GM12892 (cell line): Measurements from ENCODE around the gene STOX1.
"Not testable (repeated sequence)": the region's sequence is repeated elsewhere in the genome, so short reads cannot be mapped to it uniquely, and the experiment has no call there.

Experiments
- DNase-seq: peaks from one replicate; pipeline ENCODE4 v3.0.0; 2011; ENCODE audit not compliant: insufficient read length
- FAIRE-seq: peaks from 2 replicates; lab custom pipeline; 2011; peaks lifted over from hg19 to GRCh38; lab: Jason Lieb, UNC
- POLR2A ChIP-seq: IDR thresholded peaks from 2 replicates; pipeline ENCODE4 v1.6.1; 2011; ENCODE audit warnings: low read depth, low read length, control low read depth
- POLR2AphosphoS5 ChIP-seq: IDR thresholded peaks from 2 replicates; pipeline ENCODE4 v1.6.1; 2011; ENCODE audit warnings: low read depth, low read length, control low read depth
- TAF1 ChIP-seq: IDR thresholded peaks from 2 replicates; pipeline ENCODE4 v1.6.1; 2011; ENCODE audit warnings: low read depth, mild to moderate bottlenecking, control low read depth, low read length, borderline replicate concordance

Gene STOX1

GRCh38 chr10:68901105-68901927 lies 74.0 kb downstream of the STOX1 start, which contains the start of gene DDX50:
DDX50 (plus strand) TSS chr10:68901315; CDS start chr10:68901385, 70 bp downstream.
- FAIRE-seq (peak; percentile 98), DNase-seq (peak; percentile 63)
- TF ChIP-seq TAF1 (peak; percentile 4; the same call in 1 of the 2 replicates), POLR2AphosphoS5 (peak; percentile 88), POLR2A (peak; percentile 92)

GRCh38 chr10:68902382-68902781 lies 75.1 kb downstream of the STOX1 start:
- DNase-seq: no peak
- TF ChIP-seq TAF1 (no peak), POLR2AphosphoS5 (no peak), POLR2A (no peak)
- no peak for FAIRE-seq

DNA sequence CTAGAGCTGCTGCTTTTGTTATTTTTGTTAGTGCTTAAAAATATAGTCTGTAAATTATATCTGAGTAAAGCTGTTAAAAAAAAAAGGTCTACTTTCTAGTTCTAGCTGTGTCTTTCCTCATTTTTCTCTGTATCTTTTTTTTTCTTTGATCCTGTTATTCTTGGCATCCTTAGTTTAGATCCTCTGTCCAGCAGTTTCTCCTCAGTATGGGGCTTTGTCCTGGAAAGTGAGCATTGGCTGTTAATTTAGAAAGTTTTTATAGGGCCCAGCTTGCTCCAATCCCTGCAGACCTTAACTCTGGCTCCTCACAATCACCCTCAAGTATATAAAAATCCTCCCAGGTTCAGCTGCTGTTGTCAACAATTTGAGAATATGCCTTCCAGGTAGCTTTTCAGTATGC lies 97.3 kb downstream of the STOX1 start:
- DNase-seq: no peak
- FAIRE-seq: no peak
- TF ChIP-seq POLR2A (no peak), POLR2AphosphoS5 (no peak)

GRCh38 chr10:68925489-68925888 lies 98.2 kb downstream of the STOX1 start:
- no peak for FAIRE-seq
- TF ChIP-seq POLR2A (no peak), TAF1 (no peak), POLR2AphosphoS5 (no peak)
- DNase-seq: no peak

DNA sequence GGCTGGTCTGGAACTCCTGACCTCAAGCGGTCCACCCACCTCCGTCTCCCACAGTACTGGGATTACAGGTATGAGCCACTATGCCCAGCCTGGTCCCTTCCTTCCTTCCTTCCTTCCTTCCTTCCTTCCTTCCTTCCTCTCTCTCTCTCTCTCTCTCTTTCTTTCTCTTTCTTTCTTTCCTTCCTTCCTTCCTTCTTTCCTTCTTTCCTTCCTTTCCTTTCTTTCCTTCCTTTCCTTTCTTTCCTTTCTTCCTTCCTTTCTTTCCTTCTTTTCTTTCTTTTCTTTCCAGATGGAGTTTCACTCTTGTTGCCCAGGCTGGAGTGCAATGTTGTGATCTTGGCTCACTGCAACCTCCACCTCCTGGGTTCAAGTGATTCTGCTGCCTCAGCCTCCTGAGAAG lies 101.8 kb downstream of the STOX1 start:
- not testable (repeated sequence) for DNase-seq, FAIRE-seq

GRCh38 chr10:68929888-68930287 lies 102.6 kb downstream of the STOX1 start:
- not testable (repeated sequence) for FAIRE-seq, DNase-seq

DNA sequence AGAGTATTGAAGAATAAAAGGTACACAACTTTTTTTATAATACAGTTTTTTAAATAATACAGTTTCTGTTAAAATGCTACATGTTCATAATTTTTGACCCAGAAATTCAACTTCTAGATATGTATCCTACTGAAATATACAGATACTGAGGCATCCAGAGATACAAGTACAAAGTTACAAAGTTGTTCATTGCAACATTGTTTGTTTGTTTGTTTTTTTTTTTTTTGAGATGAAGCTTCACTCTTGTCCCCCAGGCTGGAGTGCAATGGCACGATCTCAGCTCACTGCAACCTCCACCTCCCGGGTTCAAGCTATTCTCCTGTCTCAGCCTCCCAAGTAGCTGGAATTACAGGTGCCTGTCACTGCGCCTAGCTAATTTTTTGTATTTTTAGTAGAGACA lies 105.5 kb downstream of the STOX1 start:
- FAIRE-seq: not testable (repeated sequence)

DNA sequence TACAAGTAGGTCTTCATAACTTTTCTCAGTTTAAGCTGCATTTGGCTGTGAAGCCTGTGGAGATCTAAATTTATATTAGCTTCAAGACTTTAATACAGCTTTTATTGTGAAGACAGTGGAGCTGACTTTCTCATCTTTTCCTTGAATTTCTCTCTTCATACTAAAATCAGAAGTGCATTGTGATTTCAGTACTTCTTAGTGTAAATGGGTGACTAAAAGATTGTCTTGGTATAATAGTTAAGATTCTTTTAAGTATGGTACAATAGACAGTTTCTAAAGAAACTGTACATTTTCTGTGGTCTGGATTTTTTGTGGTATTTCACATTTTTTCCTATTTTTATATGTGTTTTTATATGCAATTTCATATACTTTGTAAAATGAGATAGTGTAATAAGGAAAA lies 107.7 kb downstream of the STOX1 start:
- DNase-seq (no peak), FAIRE-seq (no peak)
- TF ChIP-seq POLR2A: no peak
- TF ChIP-seq TAF1: no peak
- no peak for TF ChIP-seq POLR2AphosphoS5

More for the DNA sequence above, 105.5 kb downstream of the STOX1 start:
- not testable (repeated sequence) for DNase-seq

GRCh38 chr10:68938117-68938516 lies 110.8 kb downstream of the STOX1 start:
- FAIRE-seq: no peak
- DNase-seq: no peak
- no peak for TF ChIP-seq TAF1
- TF ChIP-seq POLR2AphosphoS5: no peak
- TF ChIP-seq POLR2A: no peak

GRCh38 chr10:68938884-68939283 lies 111.6 kb downstream of the STOX1 start:
- FAIRE-seq (no peak), DNase-seq (no peak)
- TF ChIP-seq POLR2A: no peak
- TF ChIP-seq POLR2AphosphoS5: no peak
- no peak for TF ChIP-seq TAF1

DNA sequence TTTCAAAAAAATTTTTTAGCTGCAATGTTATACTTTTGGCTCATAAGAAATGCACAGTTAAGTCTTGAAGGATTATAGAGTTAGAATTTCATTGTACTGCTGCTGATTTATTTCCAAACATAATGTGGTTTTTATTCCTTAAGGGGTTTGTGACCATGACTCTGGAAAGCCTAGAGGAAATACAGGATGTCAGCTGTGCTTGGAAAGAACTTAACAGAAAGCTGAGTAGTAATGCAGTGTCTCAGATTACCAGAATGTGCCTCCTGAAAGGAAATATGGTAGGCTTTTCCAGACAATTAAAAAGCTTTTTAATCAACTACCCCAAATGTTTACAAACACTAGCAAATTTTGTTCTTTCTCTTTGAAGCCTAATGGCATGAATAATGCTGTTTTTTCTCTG lies 113.6 kb downstream of the STOX1 start:
- DNase-seq, FAIRE-seq: not testable (repeated sequence)
